ENCODE data around the gene LAMTOR2. TPM values are rescaled to one million over a fixed set of nuclear protein-coding genes. Genes with fewer than 3 reads are reported as not detected.

Gene LAMTOR2
- total and polyA plus RNA-seq, 9 of the 15 experiments (the other 6 are each of a cell fraction or from before 2014, with no cell fraction given): 39.0 to 161 (median 74.6) TPM

- TF ChIP-seq PBX2 (CRISPR knock-in tag; IDR thresholded peaks at IDR 0.05; ENCODE audit: low read depth) (no peak), PBX2 (tag; conservative IDR thresholded peaks at IDR 0.05; ENCODE audit: low read depth) (no peak), SAFB2 (IDR thresholded peaks at IDR 0.05; ENCODE audit: borderline replicate concordance, low read depth, low read length, severe bottlenecking) (no peak), RBBP5 (IDR thresholded peaks at IDR 0.05; ENCODE audit: borderline replicate concordance, insufficient read depth, low read length, poor library complexity, severe bottlenecking) (peak; percentile 48), MEF2A (IDR thresholded peaks at IDR 0.05; ENCODE audit: control insufficient read depth, low read depth, low read length) (no peak), EP400 (IDR thresholded peaks at IDR 0.05) (peak; percentile 87), TCFL5 (CRISPR knock-in tag; conservative IDR thresholded peaks at IDR 0.05) (no peak), GATAD2B (IDR thresholded peaks at IDR 0.05; ENCODE audit: borderline replicate concordance) (no peak), ZNF3 (CRISPR knock-in tag; IDR thresholded peaks at IDR 0.05) (no peak), ZNF384 (IDR thresholded peaks at IDR 0.05; ENCODE audit: low read depth, low read length) (no peak), RNF219 (CRISPR knock-in tag; IDR thresholded peaks at IDR 0.05) (no peak), HDAC6 (IDR thresholded peaks at IDR 0.05; ENCODE audit: low read depth, low read length) (no peak), MYBL2 (IDR thresholded peaks at IDR 0.05; ENCODE audit: low read depth) (no peak), MYBL2 (CRISPR knock-in tag; IDR thresholded peaks at IDR 0.05; ENCODE audit: borderline replicate concordance) (no peak), ZNF197 (CRISPR knock-in tag; IDR thresholded peaks at IDR 0.05; ENCODE audit: low read depth) (no peak)
- TF ChIP-seq, protein P1, sequence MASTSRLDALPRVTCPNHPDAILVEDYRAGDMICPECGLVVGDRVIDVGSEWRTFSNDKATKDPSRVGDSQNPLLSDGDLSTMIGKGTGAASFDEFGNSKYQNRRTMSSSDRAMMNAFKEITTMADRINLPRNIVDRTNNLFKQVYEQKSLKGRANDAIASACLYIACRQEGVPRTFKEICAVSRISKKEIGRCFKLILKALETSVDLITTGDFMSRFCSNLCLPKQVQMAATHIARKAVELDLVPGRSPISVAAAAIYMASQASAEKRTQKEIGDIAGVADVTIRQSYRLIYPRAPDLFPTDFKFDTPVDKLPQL (IDR thresholded peaks at IDR 0.05; ENCODE audit: extremely low read depth, insufficient read length): no peak
- TF ChIP-seq, protein P2, sequence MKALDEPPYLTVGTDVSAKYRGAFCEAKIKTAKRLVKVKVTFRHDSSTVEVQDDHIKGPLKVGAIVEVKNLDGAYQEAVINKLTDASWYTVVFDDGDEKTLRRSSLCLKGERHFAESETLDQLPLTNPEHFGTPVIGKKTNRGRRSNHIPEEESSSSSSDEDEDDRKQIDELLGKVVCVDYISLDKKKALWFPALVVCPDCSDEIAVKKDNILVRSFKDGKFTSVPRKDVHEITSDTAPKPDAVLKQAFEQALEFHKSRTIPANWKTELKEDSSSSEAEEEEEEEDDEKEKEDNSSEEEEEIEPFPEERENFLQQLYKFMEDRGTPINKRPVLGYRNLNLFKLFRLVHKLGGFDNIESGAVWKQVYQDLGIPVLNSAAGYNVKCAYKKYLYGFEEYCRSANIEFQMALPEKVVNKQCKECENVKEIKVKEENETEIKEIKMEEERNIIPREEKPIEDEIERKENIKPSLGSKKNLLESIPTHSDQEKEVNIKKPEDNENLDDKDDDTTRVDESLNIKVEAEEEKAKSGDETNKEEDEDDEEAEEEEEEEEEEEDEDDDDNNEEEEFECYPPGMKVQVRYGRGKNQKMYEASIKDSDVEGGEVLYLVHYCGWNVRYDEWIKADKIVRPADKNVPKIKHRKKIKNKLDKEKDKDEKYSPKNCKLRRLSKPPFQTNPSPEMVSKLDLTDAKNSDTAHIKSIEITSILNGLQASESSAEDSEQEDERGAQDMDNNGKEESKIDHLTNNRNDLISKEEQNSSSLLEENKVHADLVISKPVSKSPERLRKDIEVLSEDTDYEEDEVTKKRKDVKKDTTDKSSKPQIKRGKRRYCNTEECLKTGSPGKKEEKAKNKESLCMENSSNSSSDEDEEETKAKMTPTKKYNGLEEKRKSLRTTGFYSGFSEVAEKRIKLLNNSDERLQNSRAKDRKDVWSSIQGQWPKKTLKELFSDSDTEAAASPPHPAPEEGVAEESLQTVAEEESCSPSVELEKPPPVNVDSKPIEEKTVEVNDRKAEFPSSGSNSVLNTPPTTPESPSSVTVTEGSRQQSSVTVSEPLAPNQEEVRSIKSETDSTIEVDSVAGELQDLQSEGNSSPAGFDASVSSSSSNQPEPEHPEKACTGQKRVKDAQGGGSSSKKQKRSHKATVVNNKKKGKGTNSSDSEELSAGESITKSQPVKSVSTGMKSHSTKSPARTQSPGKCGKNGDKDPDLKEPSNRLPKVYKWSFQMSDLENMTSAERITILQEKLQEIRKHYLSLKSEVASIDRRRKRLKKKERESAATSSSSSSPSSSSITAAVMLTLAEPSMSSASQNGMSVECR (CRISPR knock-in tag; IDR thresholded peaks at IDR 0.05): no peak
These were observed 34.1 kb upstream of the LAMTOR2 start, which contains the start of gene SSR2 (continued) for GRCh38 chr1:156020293-156021092.
